HepG2 (cell line): ENCODE results near the gene CEBPE. TPM values are rescaled to one million over a fixed set of nuclear protein-coding genes. Genes with fewer than 3 reads are reported as not detected.

Source experiments
- ATAC-seq: fragments of 200-7000 bp; cut with Tn5 transposase; 3 replicates; pipeline ENCODE4 v1.9.1; 2020; ENCODE audit warnings: mild to moderate bottlenecking, moderate library complexity
- BruUV-seq: library from RNA; stranded (reverse); fragments of 400-500 nt; replicated peaks from 2 replicates; lab custom pipeline; 2021; lab: Mats Ljungman, UMichigan
- CTCF ChIA-PET: fragments of 300-600 bp; formaldehyde crosslinking; extraction: SDS; loops from one replicate; lab custom pipeline; 2021; ENCODE audit warnings: low total read pairs, inconsistent platforms, low intra/inter-chr PET ratio; lab: Yijun Ruan, JAX
- POLR2A ChIA-PET: fragments of 350-600 bp; sonication (Branson Sonifier 250); formaldehyde crosslinking; loops from one replicate; lab custom pipeline; 2020; ENCODE audit warnings: antibody characterized with exemption, inconsistent platforms; lab: Yijun Ruan, JAX
- DNase-seq: peaks from one replicate; pipeline ENCODE4 v3.0.0-alpha.2; 2015; ENCODE audit warnings: low spot score
- FAIRE-seq: peaks from 3 replicates; lab custom pipeline; 2011; peaks lifted over from hg19 to GRCh38; lab: Jason Lieb, UNC
- H2AFZ ChIP-seq: one replicate; pipeline ENCODE4 v1.6.1; 2011; ENCODE audit warnings: low read length, inconsistent platforms
- H3K27ac ChIP-seq: fragments of 300-600 bp; 3 replicates; pipeline ENCODE4 v1.8.0; 2011; ENCODE audit warnings: mixed run types, mild to moderate bottlenecking, mixed read lengths, low read length, inconsistent platforms; ENCODE audit not compliant: insufficient read depth; ENCODE audit errors: extremely low read length
- H3K27me3 ChIP-seq, 2 experiments: fragments of 200-600 bp in 1 of 2; 2 replicates in 1 of 2; 3 replicates in 1 of 2; pipeline versions ENCODE4 v1.6.0 to v1.8.0; 2011; ENCODE audit warnings: low read length in 2 of 2, mild to moderate bottlenecking in 2 of 2, moderate library complexity in 2 of 2, inconsistent platforms in 1 of 2; ENCODE audit not compliant: insufficient read depth in 2 of 2, control insufficient read depth in 1 of 2
- H3K36me3 ChIP-seq, 2 experiments: fragments of 200-600 bp in 1 of 2; replicated peaks in 1 of 2; 2 replicates in 1 of 2; 3 replicates in 1 of 2; pipeline versions ENCODE4 v1.5.1 to v1.8.0; 2011; ENCODE audit warnings: low read length in 2 of 2, inconsistent platforms in 1 of 2; ENCODE audit not compliant: insufficient read depth in 2 of 2, control insufficient read depth in 1 of 2
- H3K4me1 ChIP-seq: 2 replicates; pipeline ENCODE4 v1.5.1; 2012; ENCODE audit warnings: low read length, inconsistent platforms; ENCODE audit not compliant: insufficient read depth
- H3K4me2 ChIP-seq: 2 replicates; pipeline ENCODE4 v1.6.0; 2011; ENCODE audit warnings: low read depth, low read length, inconsistent platforms
- H3K4me3 ChIP-seq, 3 experiments: fragments of 200-600 bp in 1 of 3; sonication (generic), shearing (Covaris generic) in 1 of 3; replicated peaks in 1 of 3; 2 replicates each; pipeline ENCODE4 v1.5.1; 2011 to 2016; ENCODE audit warnings: low read length in 3 of 3, inconsistent platforms in 2 of 3, low read depth in 2 of 3, mild to moderate bottlenecking in 2 of 3, control low read depth in 1 of 3, mixed read lengths in 1 of 3; ENCODE audit not compliant: insufficient read depth in 1 of 3
- H3K79me2 ChIP-seq: one replicate; pipeline ENCODE4 v1.6.1; 2011; ENCODE audit warnings: low read length, inconsistent platforms; ENCODE audit not compliant: insufficient read depth
- H3K9ac ChIP-seq: 2 replicates; pipeline ENCODE4 v1.6.0; 2011; ENCODE audit warnings: mild to moderate bottlenecking, low read depth, low read length, inconsistent platforms; ENCODE audit not compliant: insufficient read depth
- H3K9me3 ChIP-seq: 2 replicates; pipeline ENCODE4 v1.5.1; 2012; ENCODE audit warnings: mild to moderate bottlenecking, low read length
- H4K20me1 ChIP-seq: 2 replicates; pipeline ENCODE4 v1.6.0; 2011; ENCODE audit warnings: inconsistent platforms, mild to moderate bottlenecking, low read length, moderate library complexity; ENCODE audit not compliant: insufficient read depth
- ASH2L ChIP-seq: fragments of 300-600, 200-600 bp; sonication (generic); IDR thresholded peaks from 2 replicates; pipeline ENCODE4 v1.7.0; 2017; ENCODE audit warnings: low read depth, mild to moderate bottlenecking, moderate library complexity, mixed read lengths, low read length; ENCODE audit not compliant: insufficient read length
- BORCS8-MEF2B ChIP-seq: sonication (generic); formaldehyde crosslinking; IDR thresholded peaks from 2 replicates; pipeline ENCODE4 v1.8.0; 2022; ENCODE audit warnings: mild to moderate bottlenecking, missing genetic modification reagents
- MAFK ChIP-seq, 2 experiments: IDR thresholded peaks in 1 of 2; conservative IDR thresholded peaks in 1 of 2; 2 replicates each; pipeline ENCODE4 v1.6.1; 2011; ENCODE audit warnings: improper control_type of control experiment in 2 of 2, low read length in 2 of 2
- PHF8 ChIP-seq: sonication (generic); formaldehyde crosslinking; IDR thresholded peaks from 2 replicates; pipeline ENCODE4 v1.5.0; 2020; ENCODE audit warnings: missing genetic modification reagents
- SRY ChIP-seq: sonication (generic); formaldehyde crosslinking; IDR thresholded peaks from 2 replicates; pipeline ENCODE4 v1.8.0; 2022; ENCODE audit warnings: mild to moderate bottlenecking, missing genetic modification reagents
- ZBTB40 ChIP-seq, 2 experiments: fragments of 450-650 bp in 1 of 2; sonication (generic) in 1 of 2; formaldehyde crosslinking in 1 of 2; IDR thresholded peaks; 2 replicates each; pipeline versions ENCODE4 v1.6.1 to v1.8.0; 2016 to 2022; ENCODE audit warnings: antibody characterized with exemption in 1 of 2, mild to moderate bottlenecking in 1 of 2, missing genetic modification reagents in 1 of 2
- ZEB1 ChIP-seq: IDR thresholded peaks from 2 replicates; pipeline ENCODE4 v1.6.1; 2012; ENCODE audit warnings: mild to moderate bottlenecking, low read depth, inconsistent platforms; ENCODE audit not compliant: insufficient replicate concordance
- ZFP91 ChIP-seq: sonication (generic); formaldehyde crosslinking; IDR thresholded peaks from 2 replicates; pipeline ENCODE4 v1.9.0; 2022; ENCODE audit warnings: missing genetic modification reagents, mild to moderate bottlenecking, borderline replicate concordance
- ZNF382 ChIP-seq: sonication (generic); formaldehyde crosslinking; IDR thresholded peaks from 2 replicates; pipeline ENCODE4 v1.5.0; 2020; ENCODE audit warnings: missing genetic modification reagents, mild to moderate bottlenecking, borderline replicate concordance
- WGBS: methylation state at CpG from one replicate; pipeline ENCODE4 v1.1.6; 2017; ENCODE audit warnings: low lambda C conversion rate; 5-methylcytosine and 5-hydroxymethylcytosine counted together
- in situ Hi-C: cut with HindIII; loops from 2 replicates; pipeline ENCODE4 v1.10.0; 2017; ENCODE audit warnings: low pct_unique_long_range_greater_than_20kb; ENCODE audit not compliant: extremely low pct_ligation_motif_present
- intact Hi-C: fragments of 100-400 bp; cut with micrococcal nuclease; formaldehyde crosslinking; loops from one replicate; pipeline ENCODE4 v1.10.0; 2022; ENCODE audit not compliant: unreplicated experiment
- polyA plus RNA-seq, 8 experiments: library from polyadenylated mRNA; depleted of rRNA in 3 of 8; stranded (reverse) in 7 of 8; unstranded in 1 of 8; fragments of >200 nt; fragmentation: Illumina TruSeq in 4 of 8; extraction: Trizol in 4 of 8; gene quantifications; 2 replicates each; pipeline versions ENCODE4 v1.2.1 to v1.2.3, GENCODE V29; 2011 to 2016; ENCODE audit warnings: low read depth in 4 of 8, missing spikeins in 1 of 8, mixed read lengths in 1 of 8; ENCODE audit not compliant: insufficient read depth in 1 of 8
- total RNA-seq, 5 experiments: library from RNA; depleted of rRNA; stranded (reverse); fragments of >200 nt; fragmentation: Illumina TruSeq; extraction: Trizol; gene quantifications; 2 replicates each; pipeline ENCODE4 v1.2.3, GENCODE V29; 2016; ENCODE audit warnings: low read depth in 1 of 5
- TF ChIP-seq, protein P1 (sequence below): sonication (generic); formaldehyde crosslinking; IDR thresholded peaks from 2 replicates; pipeline ENCODE4 v1.8.0; 2022; ENCODE audit warnings: missing genetic modification reagents, mild to moderate bottlenecking, borderline replicate concordance

CEBPE gene
- total and polyA plus RNA-seq, 2 of the 13 experiments (the other 11 are each of a cell fraction or from before 2014, with no cell fraction given), result 0.09 to 0.11 TPM

- no peak overlapping the region for H2AFZ ChIP-seq
- ATAC-seq, result no peak
- in situ Hi-C loops, result loop anchor here (5.0 kb wide), 1 partner anchor 66 kb away; no protein-coding TSS in a partner anchor
These were observed 2.3 kb upstream of the CEBPE start for GRCh38 chr14:23121361-23121771.

More at GRCh38 chr14:23121361-23121771, 2.3 kb upstream of the CEBPE start:
- peaks cover 22% of the 10 kb centered on the region for H3K4me1 ChIP-seq
- no TSS peak for BruUV-seq
- ChIA-PET POLR2A (interaction anchor here (1.0 kb wide), 4 partner anchors 26 to 201 kb away, joined by 3 to 17 read pairs (median 5); partner anchors contain the start of genes ACIN1, C14orf119 and PABPN1), CTCF (interaction anchor here (1.0 to 9.6 kb wide), 21 partner anchors 8 to 259 kb away, joined by 3 to 493 read pairs (median 5); partner anchors contain the start of genes ACIN1, C14orf119 and SLC7A8)
- H3K27me3 ChIP-seq, result peaks cover 47 to 93% of the 10 kb centered on the region in 2 experiments
- no peak overlapping the region for H3K9ac ChIP-seq
- FAIRE-seq (no peak), DNase-seq (no peak)
- TF ChIP-seq ZFP91 (CRISPR knock-in tag), result 0 out of 2 replicates have a peak, but pooled peaks have one; percentile 18
- TF ChIP-seq BORCS8-MEF2B, result 0 out of 2 replicates have a peak, but pooled peaks have one; percentile 3
- TF ChIP-seq ZBTB40 (IDR thresholded peaks at IDR 0.05), result no peak
- 0 out of 2 replicates have a peak, but pooled peaks have one; percentile 18 for TF ChIP-seq ZBTB40 (CRISPR knock-in tag; IDR thresholded peaks at IDR 0.05)
- TF ChIP-seq PHF8 (CRISPR knock-in tag), result no peak
- no peak for TF ChIP-seq ZEB1
- TF ChIP-seq, protein P1, sequence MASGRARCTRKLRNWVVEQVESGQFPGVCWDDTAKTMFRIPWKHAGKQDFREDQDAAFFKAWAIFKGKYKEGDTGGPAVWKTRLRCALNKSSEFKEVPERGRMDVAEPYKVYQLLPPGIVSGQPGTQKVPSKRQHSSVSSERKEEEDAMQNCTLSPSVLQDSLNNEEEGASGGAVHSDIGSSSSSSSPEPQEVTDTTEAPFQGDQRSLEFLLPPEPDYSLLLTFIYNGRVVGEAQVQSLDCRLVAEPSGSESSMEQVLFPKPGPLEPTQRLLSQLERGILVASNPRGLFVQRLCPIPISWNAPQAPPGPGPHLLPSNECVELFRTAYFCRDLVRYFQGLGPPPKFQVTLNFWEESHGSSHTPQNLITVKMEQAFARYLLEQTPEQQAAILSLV (CRISPR knock-in tag), result 0 out of 2 replicates have a peak, but pooled peaks have one; percentile 2
- TF ChIP-seq ZNF382, result no peak
- peak in 1 of 2 experiments; percentile 17; a peak in 2 of 4 replicates for TF ChIP-seq MAFK (conservative IDR thresholded peaks at IDR 0.05 in 1 of 2, IDR thresholded peaks at IDR 0.05 in 1 of 2; ENCODE audit: low read length in 2 of 2)
- TF ChIP-seq ASH2L, result peak; percentile 15
- 0 out of 2 replicates have a peak, but pooled peaks have one; percentile 6 for TF ChIP-seq SRY (CRISPR knock-in tag)
- 23% methylated on average over 6 of the region's 6 CpGs for WGBS
- no peaks in the 10 kb centered on the region for H4K20me1 ChIP-seq
- no peak overlapping the region for H3K4me2 ChIP-seq
- no peaks in the 10 kb centered on the region for H3K36me3 ChIP-seq
- no peak overlapping the region for H3K27ac ChIP-seq
- no peaks in the 10 kb centered on the region for H3K9me3 ChIP-seq
- H3K4me3 ChIP-seq, result no peak overlapping the region
- intact Hi-C loops, result loop anchor here (5.0 kb wide), 2 partner anchors 176 to 261 kb away; no protein-coding TSS in a partner anchor
- H3K79me2 ChIP-seq, result no peaks in the 10 kb centered on the region
